ENCODE data around the gene TCF19. TPM values are rescaled to one million over a fixed set of nuclear protein-coding genes. Genes with fewer than 3 reads are reported as not detected.

Gene TCF19
- total RNA-seq, 1 experiment from 2014 or later = 19.3 TPM

DNA sequence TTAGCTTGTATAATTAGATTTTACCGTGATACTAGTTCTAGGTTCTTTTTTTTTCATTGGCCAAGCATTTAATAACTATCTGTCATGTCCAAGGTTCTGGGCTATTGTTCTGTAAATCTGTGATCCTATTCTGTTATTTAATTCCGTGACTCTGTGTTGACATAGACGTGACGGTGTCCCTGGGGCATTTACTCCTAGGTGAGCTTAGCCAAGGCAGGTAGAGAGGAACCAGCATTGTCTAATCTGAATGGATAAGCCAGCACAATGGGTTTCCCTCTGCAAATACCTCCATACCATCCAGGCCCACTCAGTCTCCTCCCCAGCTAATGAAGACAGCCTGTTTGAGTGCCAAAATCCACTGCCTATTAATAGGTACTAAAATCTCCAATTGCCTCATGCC lies 29.3 kb upstream of the TCF19 start:
- ChIA-PET POLR2A (no interaction called here), CTCF (interaction anchor here (0.6 to 1.8 kb wide), 7 partner anchors 10 to 67 kb away, joined by 3 to 12 read pairs (median 3); partner anchors contain the start of genes CCHCR1, PSORS1C2 and TCF19)
- TF ChIP-seq, protein P1, sequence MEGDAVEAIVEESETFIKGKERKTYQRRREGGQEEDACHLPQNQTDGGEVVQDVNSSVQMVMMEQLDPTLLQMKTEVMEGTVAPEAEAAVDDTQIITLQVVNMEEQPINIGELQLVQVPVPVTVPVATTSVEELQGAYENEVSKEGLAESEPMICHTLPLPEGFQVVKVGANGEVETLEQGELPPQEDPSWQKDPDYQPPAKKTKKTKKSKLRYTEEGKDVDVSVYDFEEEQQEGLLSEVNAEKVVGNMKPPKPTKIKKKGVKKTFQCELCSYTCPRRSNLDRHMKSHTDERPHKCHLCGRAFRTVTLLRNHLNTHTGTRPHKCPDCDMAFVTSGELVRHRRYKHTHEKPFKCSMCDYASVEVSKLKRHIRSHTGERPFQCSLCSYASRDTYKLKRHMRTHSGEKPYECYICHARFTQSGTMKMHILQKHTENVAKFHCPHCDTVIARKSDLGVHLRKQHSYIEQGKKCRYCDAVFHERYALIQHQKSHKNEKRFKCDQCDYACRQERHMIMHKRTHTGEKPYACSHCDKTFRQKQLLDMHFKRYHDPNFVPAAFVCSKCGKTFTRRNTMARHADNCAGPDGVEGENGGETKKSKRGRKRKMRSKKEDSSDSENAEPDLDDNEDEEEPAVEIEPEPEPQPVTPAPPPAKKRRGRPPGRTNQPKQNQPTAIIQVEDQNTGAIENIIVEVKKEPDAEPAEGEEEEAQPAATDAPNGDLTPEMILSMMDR (IDR thresholded peaks at IDR 0.05; ENCODE audit: insufficient read depth in 1 of 2, low read depth in 1 of 2, low read length in 1 of 2, severe bottlenecking in 1 of 2, unreplicated experiment in 1 of 2) = no peak
- Mint-ChIP-seq H3K36me3 (ENCODE audit: insufficient read depth, unreplicated experiment) (peaks cover 5% of the 10 kb centered on the region), H3K4me1 (ENCODE audit: low read depth, unreplicated experiment) (peaks cover 17% of the 10 kb centered on the region), H3K27me3 (ENCODE audit: insufficient read depth, unreplicated experiment) (peaks cover 6% of the 10 kb centered on the region), H3K27ac (ENCODE audit: unreplicated experiment) (no peak overlapping the region), H3K9me3 (ENCODE audit: unreplicated experiment) (no peaks in the 10 kb centered on the region), H3K4me3 (ENCODE audit: unreplicated experiment) (no peak overlapping the region)
- no peak for DNase-seq
- no peaks in the 10 kb centered on the region for H3K9me3 ChIP-seq
- no peak overlapping the region for H3K4me3 ChIP-seq (ENCODE audit: low read depth, low read length)
- no peaks in the 10 kb centered on the region for H3K27me3 ChIP-seq (replicated peaks; ENCODE audit: control insufficient read depth, insufficient read depth, low read length)
- no peaks in the 10 kb centered on the region for H3K36me3 ChIP-seq (ENCODE audit: control insufficient read depth, insufficient read depth, low read length)
- no TSS peak for BruUV-seq (replicated peaks)
- no peaks in the 10 kb centered on the region for H3K4me1 ChIP-seq
- intact Hi-C loops (cut with micrococcal nuclease; ENCODE audit: unreplicated experiment) = no loop called here

DNA sequence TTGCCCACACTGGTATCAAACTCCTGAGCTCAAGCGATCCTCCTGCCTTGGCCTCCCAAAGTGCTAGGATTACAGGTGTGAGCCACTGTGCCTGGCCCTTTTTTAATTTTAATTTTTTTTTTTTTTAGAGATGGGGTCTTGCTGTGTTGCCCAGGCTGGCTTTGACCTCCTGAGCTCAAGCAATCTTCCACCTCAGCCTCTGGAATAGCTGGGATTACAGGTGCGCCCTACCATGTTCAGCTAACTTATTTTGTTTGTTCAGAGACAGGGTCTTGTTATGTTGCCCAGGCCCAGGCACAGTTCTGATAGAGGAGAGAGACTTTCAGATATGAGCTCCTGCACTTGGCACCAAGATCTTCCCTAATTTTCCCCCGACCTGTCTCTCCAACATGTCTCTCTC lies 27.6 kb upstream of the TCF19 start:
- H3K36me3 Mint-ChIP-seq (ENCODE audit: insufficient read depth, unreplicated experiment) = peaks cover 5% of the 10 kb centered on the region
- H3K4me1 Mint-ChIP-seq (ENCODE audit: low read depth, unreplicated experiment) = peaks cover 11% of the 10 kb centered on the region
- Histone ChIP-seq H3K9me3 (no peaks in the 10 kb centered on the region), H3K36me3 (ENCODE audit: control insufficient read depth, insufficient read depth, low read length) (no peaks in the 10 kb centered on the region), H3K27me3 (replicated peaks; ENCODE audit: control insufficient read depth, insufficient read depth, low read length) (no peaks in the 10 kb centered on the region), H3K4me3 (ENCODE audit: low read depth, low read length) (no peak overlapping the region), H3K4me1 (no peaks in the 10 kb centered on the region)
- no peak overlapping the region for H3K4me3 Mint-ChIP-seq (ENCODE audit: unreplicated experiment)
- BruUV-seq (replicated peaks) = no TSS peak
- no peak overlapping the region for H3K27ac Mint-ChIP-seq (ENCODE audit: unreplicated experiment)
- CTCF ChIA-PET = interaction anchor here (0.7 to 1.1 kb wide), 2 partner anchors 215 to 733 kb away, joined by 3 to 4 read pairs; no protein-coding TSS in a partner anchor
- intact Hi-C loops (cut with micrococcal nuclease; ENCODE audit: unreplicated experiment) = no loop called here
- no peaks in the 10 kb centered on the region for H3K9me3 Mint-ChIP-seq (ENCODE audit: unreplicated experiment)
- peaks cover 6% of the 10 kb centered on the region for H3K27me3 Mint-ChIP-seq (ENCODE audit: insufficient read depth, unreplicated experiment)
- no peak for DNase-seq
- TF ChIP-seq, protein P1 (IDR thresholded peaks at IDR 0.05; ENCODE audit: insufficient read depth in 1 of 2, low read depth in 1 of 2, low read length in 1 of 2, severe bottlenecking in 1 of 2, unreplicated experiment in 1 of 2) = no peak
- POLR2A ChIA-PET = no interaction called here

DNA sequence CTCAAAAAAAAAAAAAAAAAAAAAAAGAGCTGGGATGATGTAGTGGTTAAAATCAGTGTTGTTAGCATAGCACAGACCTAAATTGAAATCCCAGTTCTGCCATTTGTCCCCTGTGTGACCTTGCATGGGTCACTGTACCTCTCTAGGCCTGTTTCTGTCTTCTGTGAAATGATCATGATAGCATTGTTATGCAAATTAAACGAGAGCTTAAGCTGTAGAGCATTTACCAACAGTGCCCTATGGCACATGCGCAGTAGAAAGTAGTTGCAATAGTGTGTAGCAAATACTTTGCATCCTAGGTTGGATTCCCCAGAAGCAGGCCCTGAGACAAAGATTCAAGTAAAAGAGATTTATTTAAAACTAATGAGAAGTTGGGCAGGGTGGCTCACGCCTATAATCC lies 26.8 kb upstream of the TCF19 start:
- TF ChIP-seq, protein P1 (IDR thresholded peaks at IDR 0.05; ENCODE audit: insufficient read depth in 1 of 2, low read depth in 1 of 2, low read length in 1 of 2, severe bottlenecking in 1 of 2, unreplicated experiment in 1 of 2) = no peak
- POLR2A ChIA-PET = no interaction called here
- Histone ChIP-seq H3K36me3 (ENCODE audit: control insufficient read depth, insufficient read depth, low read length) (no peaks in the 10 kb centered on the region), H3K4me3 (ENCODE audit: low read depth, low read length) (no peak overlapping the region), H3K27me3 (replicated peaks; ENCODE audit: control insufficient read depth, insufficient read depth, low read length) (no peaks in the 10 kb centered on the region), H3K4me1 (no peaks in the 10 kb centered on the region), H3K9me3 (no peaks in the 10 kb centered on the region)
- CTCF ChIA-PET = interaction anchor here (0.6 to 1.1 kb wide), 2 partner anchors 216 to 487 kb away, joined by 4 to 7 read pairs; no protein-coding TSS in a partner anchor
- H3K27me3 Mint-ChIP-seq (ENCODE audit: insufficient read depth, unreplicated experiment) = peaks cover 6% of the 10 kb centered on the region
- peaks cover 4% of the 10 kb centered on the region for H3K4me1 Mint-ChIP-seq (ENCODE audit: low read depth, unreplicated experiment)
- no TSS peak for BruUV-seq (replicated peaks)
- H3K36me3 Mint-ChIP-seq (ENCODE audit: insufficient read depth, unreplicated experiment) = peaks cover 5% of the 10 kb centered on the region
- H3K4me3 Mint-ChIP-seq (ENCODE audit: unreplicated experiment) = no peak overlapping the region
- H3K27ac Mint-ChIP-seq (ENCODE audit: unreplicated experiment) = no peak overlapping the region
- intact Hi-C loops (cut with micrococcal nuclease; ENCODE audit: unreplicated experiment) = no loop called here
- H3K9me3 Mint-ChIP-seq (ENCODE audit: unreplicated experiment) = no peaks in the 10 kb centered on the region
- no peak for DNase-seq
